HepG2 (cell line): Measurements from ENCODE around the gene SECTM1. TPM values are rescaled to one million over a fixed set of nuclear protein-coding genes. Genes with fewer than 3 reads are reported as not detected.

Experiments
- ARID2 ChIP-seq: sonication (generic); formaldehyde crosslinking; IDR thresholded peaks from 2 replicates; pipeline ENCODE4 v1.8.1; 2022; ENCODE audit warnings: mild to moderate bottlenecking, missing genetic modification reagents, borderline replicate concordance
- BHLHE40 ChIP-seq: IDR thresholded peaks from 2 replicates; pipeline ENCODE4 v1.6.1; 2011; ENCODE audit warnings: low read length, improper control_type of control experiment
- CREBL2 ChIP-seq: sonication (generic); formaldehyde crosslinking; IDR thresholded peaks from 2 replicates; pipeline ENCODE4 v1.8.1; 2023; ENCODE audit warnings: missing genetic modification reagents, mild to moderate bottlenecking, borderline replicate concordance
- CREM ChIP-seq, 2 experiments: sonication (generic) in 1 of 2; formaldehyde crosslinking in 1 of 2; IDR thresholded peaks; 2 replicates each; pipeline versions ENCODE4 v1.4.0 to v1.6.1; 2016 to 2020; ENCODE audit warnings: antibody characterized with exemption in 1 of 2, mild to moderate bottlenecking in 1 of 2, missing genetic modification reagents in 1 of 2
- DZIP1 ChIP-seq: sonication (generic); formaldehyde crosslinking; IDR thresholded peaks from 2 replicates; pipeline ENCODE4 v1.5.0; 2020; ENCODE audit warnings: mild to moderate bottlenecking, missing genetic modification reagents
- FOSL2 ChIP-seq: sonication (generic); formaldehyde crosslinking; IDR thresholded peaks from 2 replicates; pipeline ENCODE4 v1.4.0; 2020; ENCODE audit warnings: missing genetic modification reagents
- HNRNPUL1 ChIP-seq: fragments of 200-400 bp; formaldehyde crosslinking; IDR thresholded peaks from 2 replicates; pipeline ENCODE4 v1.6.1; 2017; ENCODE audit warnings: low read depth, mild to moderate bottlenecking, low read length, moderate library complexity
- MYNN ChIP-seq: sonication (generic); formaldehyde crosslinking; IDR thresholded peaks from 2 replicates; pipeline ENCODE4 v1.4.0; 2020; ENCODE audit warnings: mild to moderate bottlenecking, low read depth, missing genetic modification reagents
- PAWR ChIP-seq: sonication (generic); formaldehyde crosslinking; IDR thresholded peaks from 2 replicates; pipeline ENCODE4 v1.4.0; 2020; ENCODE audit warnings: missing genetic modification reagents, mild to moderate bottlenecking, borderline replicate concordance
- POLR2A ChIP-seq, 2 experiments: IDR thresholded peaks; 2 replicates each; pipeline ENCODE4 v1.6.1; 2011; ENCODE audit warnings: low read depth in 2 of 2, low read length in 2 of 2, mild to moderate bottlenecking in 1 of 2, moderate library complexity in 1 of 2; ENCODE audit not compliant: insufficient read depth in 1 of 2
- SPEN ChIP-seq: sonication (generic); formaldehyde crosslinking; IDR thresholded peaks from 2 replicates; pipeline ENCODE4 v1.5.1; 2020; ENCODE audit warnings: low read depth, mild to moderate bottlenecking, missing genetic modification reagents
- SRSF9 ChIP-seq: fragments of 200-400 bp; formaldehyde crosslinking; IDR thresholded peaks from 2 replicates; pipeline ENCODE4 v1.6.1; 2018; ENCODE audit warnings: borderline replicate concordance, mild to moderate bottlenecking, low read depth, low read length; ENCODE audit not compliant: insufficient read depth, poor library complexity, severe bottlenecking
- XRCC5 ChIP-seq: fragments of 200-400 bp; formaldehyde crosslinking; optimal IDR thresholded peaks from 2 replicates; pipeline ENCODE3; 2017; ENCODE audit warnings: mild to moderate bottlenecking, low read length
- ZBTB34 ChIP-seq: sonication (generic); formaldehyde crosslinking; IDR thresholded peaks from 2 replicates; pipeline ENCODE4 v1.8.0; 2022; ENCODE audit warnings: mild to moderate bottlenecking, missing genetic modification reagents
- ZKSCAN8 ChIP-seq: IDR thresholded peaks from 2 replicates; pipeline ENCODE4 v1.6.1; 2016; ENCODE audit warnings: borderline replicate concordance, missing genetic modification reagents, missing compliant biosample characterization
- ZNF30 ChIP-seq: sonication (generic); formaldehyde crosslinking; IDR thresholded peaks from 2 replicates; pipeline ENCODE4 v1.5.0; 2020; ENCODE audit warnings: mild to moderate bottlenecking, missing genetic modification reagents
- ZNF652 ChIP-seq: IDR thresholded peaks from 2 replicates; pipeline ENCODE4 v1.6.1; 2016; ENCODE audit warnings: low read depth, borderline replicate concordance
- ZNF781 ChIP-seq: sonication (generic); formaldehyde crosslinking; IDR thresholded peaks from 2 replicates; pipeline ENCODE4 v1.5.1; 2020; ENCODE audit warnings: borderline replicate concordance, mild to moderate bottlenecking, missing genetic modification reagents; ENCODE audit errors: not compliant biosample characterization
- ZSCAN20 ChIP-seq: sonication (generic); formaldehyde crosslinking; IDR thresholded peaks from 2 replicates; pipeline ENCODE4 v1.4.0; 2020; ENCODE audit warnings: missing genetic modification reagents, mild to moderate bottlenecking, borderline replicate concordance
- ZSCAN9 ChIP-seq: IDR thresholded peaks from 2 replicates; pipeline ENCODE4 v1.6.1; 2016; ENCODE audit warnings: borderline replicate concordance
- polyA plus RNA-seq, 8 experiments: library from polyadenylated mRNA; depleted of rRNA in 3 of 8; stranded (reverse) in 7 of 8; unstranded in 1 of 8; fragments of >200 nt; fragmentation: Illumina TruSeq in 4 of 8; extraction: Trizol in 4 of 8; gene quantifications; 2 replicates each; pipeline versions ENCODE4 v1.2.1 to v1.2.3, GENCODE V29; 2011 to 2016; ENCODE audit warnings: low read depth in 4 of 8, missing spikeins in 1 of 8, mixed read lengths in 1 of 8; ENCODE audit not compliant: insufficient read depth in 1 of 8
- total RNA-seq, 5 experiments: library from RNA; depleted of rRNA; stranded (reverse); fragments of >200 nt; fragmentation: Illumina TruSeq; extraction: Trizol; gene quantifications; 2 replicates each; pipeline ENCODE4 v1.2.3, GENCODE V29; 2016; ENCODE audit warnings: low read depth in 1 of 5
- TF ChIP-seq, protein P1 (sequence below): IDR thresholded peaks from 2 replicates; pipeline ENCODE4 v1.6.1; 2016; ENCODE audit warnings: low read depth, control low read depth
- TF ChIP-seq, protein P2 (sequence below): sonication (generic); formaldehyde crosslinking; IDR thresholded peaks from 2 replicates; pipeline ENCODE4 v1.4.0; 2020; ENCODE audit warnings: missing genetic modification reagents, low read depth, mild to moderate bottlenecking, borderline replicate concordance

The SECTM1 gene
- total and polyA plus RNA-seq, 2 of the 13 experiments (the other 11 are each of a cell fraction or from before 2014, with no cell fraction given), result 3.5 to 5.3 TPM

DNA sequence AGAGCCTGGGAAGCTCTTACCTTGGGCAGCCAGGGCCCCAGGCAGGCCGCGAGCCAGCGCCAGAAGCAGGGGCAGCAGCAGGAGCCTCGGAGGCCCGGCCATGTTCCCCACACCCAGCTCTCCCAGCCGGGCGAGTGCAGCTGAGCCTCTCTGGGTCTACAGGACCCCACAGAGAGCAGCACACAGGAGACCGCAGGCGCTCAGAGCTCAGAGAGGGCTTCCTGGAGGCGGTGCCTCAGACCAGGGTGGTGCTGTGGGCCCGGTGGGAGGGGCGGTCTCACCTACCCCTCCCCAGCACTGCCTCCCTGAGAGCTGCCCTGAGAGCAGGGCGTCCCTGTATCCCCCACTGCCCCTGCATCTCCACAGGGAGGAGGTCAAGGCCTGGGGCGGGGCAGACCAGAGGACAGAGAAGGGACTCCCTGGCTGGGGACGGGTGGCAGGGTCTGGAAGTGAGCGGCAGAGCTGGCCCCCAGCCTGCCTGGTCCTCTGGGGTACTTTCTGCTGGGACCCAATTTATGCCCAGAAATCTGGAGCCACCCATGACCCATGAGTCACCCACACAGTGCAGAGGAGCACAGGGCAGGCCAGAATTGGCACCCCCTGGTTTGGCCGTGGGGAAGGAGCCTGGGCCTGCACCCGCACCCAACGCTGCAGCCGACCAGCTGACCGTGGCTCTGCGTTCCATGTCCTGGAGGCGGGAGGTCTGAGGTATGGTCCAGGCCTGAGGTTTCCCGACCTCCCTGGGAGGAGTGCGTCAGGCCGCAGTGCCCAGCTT lies 16.0 kb downstream of the SECTM1 start, which contains the start of gene CD7 (continued):
- TF ChIP-seq HNRNPUL1 (no peak), BHLHE40 (no peak), SPEN (CRISPR knock-in tag) (peak; percentile 22; the same call in 1 of the 2 replicates), ZNF652 (CRISPR knock-in tag) (no peak), SRSF9 (no peak), ZSCAN9 (CRISPR knock-in tag) (peak; percentile 69; the same call in 1 of the 2 replicates), ZSCAN20 (no peak), CREM (IDR thresholded peaks at IDR 0.05) (no peak), CREM (CRISPR knock-in tag; IDR thresholded peaks at IDR 0.05) (no peak), ZNF30 (CRISPR knock-in tag) (peak; percentile 2; the same call in 1 of the 2 replicates), PAWR (peak; percentile 66; the same call in 1 of the 2 replicates), ZBTB34 (CRISPR knock-in tag) (no peak; the same call in 1 of the 2 replicates), ZKSCAN8 (CRISPR knock-in tag) (no peak), MYNN (CRISPR knock-in tag) (no peak), ARID2 (CRISPR knock-in tag) (no peak), ZNF781 (CRISPR knock-in tag) (no peak), POLR2A (IDR thresholded peaks at IDR 0.05; ENCODE audit: insufficient read depth in 1 of 2, low read depth in 2 of 2, low read length in 2 of 2) (peak in 1 of 2 experiments; percentile 19; a peak in 1 of 4 replicates), DZIP1 (CRISPR knock-in tag) (no peak), CREBL2 (no peak; the same call in 1 of the 2 replicates), XRCC5 (peak; percentile 82), FOSL2 (CRISPR knock-in tag) (no peak; the same call in 1 of the 2 replicates)
- TF ChIP-seq, protein P1, sequence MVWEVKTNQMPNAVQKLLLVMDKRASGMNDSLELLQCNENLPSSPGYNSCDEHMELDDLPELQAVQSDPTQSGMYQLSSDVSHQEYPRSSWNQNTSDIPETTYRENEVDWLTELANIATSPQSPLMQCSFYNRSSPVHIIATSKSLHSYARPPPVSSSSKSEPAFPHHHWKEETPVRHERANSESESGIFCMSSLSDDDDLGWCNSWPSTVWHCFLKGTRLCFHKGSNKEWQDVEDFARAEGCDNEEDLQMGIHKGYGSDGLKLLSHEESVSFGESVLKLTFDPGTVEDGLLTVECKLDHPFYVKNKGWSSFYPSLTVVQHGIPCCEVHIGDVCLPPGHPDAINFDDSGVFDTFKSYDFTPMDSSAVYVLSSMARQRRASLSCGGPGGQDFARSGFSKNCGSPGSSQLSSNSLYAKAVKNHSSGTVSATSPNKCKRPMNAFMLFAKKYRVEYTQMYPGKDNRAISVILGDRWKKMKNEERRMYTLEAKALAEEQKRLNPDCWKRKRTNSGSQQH, result no peak
- TF ChIP-seq, protein P2, sequence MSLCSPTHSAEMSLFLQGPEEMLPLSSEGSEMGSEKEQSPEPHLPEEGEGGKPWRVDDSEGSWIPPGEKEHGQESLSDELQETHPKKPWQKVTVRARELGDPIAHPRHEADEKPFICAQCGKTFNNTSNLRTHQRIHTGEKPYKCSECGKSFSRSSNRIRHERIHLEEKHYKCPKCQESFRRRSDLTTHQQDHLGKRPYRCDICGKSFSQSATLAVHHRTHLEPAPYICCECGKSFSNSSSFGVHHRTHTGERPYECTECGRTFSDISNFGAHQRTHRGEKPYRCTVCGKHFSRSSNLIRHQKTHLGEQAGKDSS (CRISPR knock-in tag), result no peak; the same call in 1 of the 2 replicates
